Breast epithelium (tissue), 3 donors: ENCODE measurements around the gene MZB1.

Experiments used
- CTCF ChIP-seq, 3 donors: fragments of 450-650 bp; IDR thresholded peaks; one replicate each; pipeline ENCODE4 v1.5.1; 2016 to 2017; ENCODE audit warnings: antibody characterized with exemption in 3 of 3, mild to moderate bottlenecking in 3 of 3, moderate library complexity in 3 of 3
- POLR2A ChIP-seq: fragments of 450-650 bp; IDR thresholded peaks from one replicate; pipeline ENCODE4 v1.6.1; 2016; ENCODE audit warnings: antibody characterized with exemption, mild to moderate bottlenecking, moderate library complexity
- POLR2AphosphoS5 ChIP-seq, 3 donors: sonication (generic); formaldehyde crosslinking; IDR thresholded peaks; one replicate each; pipeline ENCODE4 v1.6.1; 2017; ENCODE audit warnings: antibody characterized with exemption in 3 of 3

GRCh38 chr5:139415221-139415861 is 25.6 kb upstream of the MZB1 start:
- no peak for TF ChIP-seq CTCF (IDR thresholded peaks at IDR 0.05)
- no peak for TF ChIP-seq POLR2A
- TF ChIP-seq POLR2AphosphoS5 (IDR thresholded peaks at IDR 0.05) = no peak
